NCI-H128 (cell line): Measurements from ENCODE around the gene SLC41A3.
"Not testable (repeated sequence)": the region's sequence is repeated elsewhere in the genome, so short reads cannot be mapped to it uniquely, and the experiment has no call there.

ENCODE experiments used
- DNase-seq: peaks from one replicate; lab custom pipeline; 2025; ENCODE audit not compliant: unreplicated experiment; lab: John Stamatoyannopoulos, UW

Gene SLC41A3

DNA sequence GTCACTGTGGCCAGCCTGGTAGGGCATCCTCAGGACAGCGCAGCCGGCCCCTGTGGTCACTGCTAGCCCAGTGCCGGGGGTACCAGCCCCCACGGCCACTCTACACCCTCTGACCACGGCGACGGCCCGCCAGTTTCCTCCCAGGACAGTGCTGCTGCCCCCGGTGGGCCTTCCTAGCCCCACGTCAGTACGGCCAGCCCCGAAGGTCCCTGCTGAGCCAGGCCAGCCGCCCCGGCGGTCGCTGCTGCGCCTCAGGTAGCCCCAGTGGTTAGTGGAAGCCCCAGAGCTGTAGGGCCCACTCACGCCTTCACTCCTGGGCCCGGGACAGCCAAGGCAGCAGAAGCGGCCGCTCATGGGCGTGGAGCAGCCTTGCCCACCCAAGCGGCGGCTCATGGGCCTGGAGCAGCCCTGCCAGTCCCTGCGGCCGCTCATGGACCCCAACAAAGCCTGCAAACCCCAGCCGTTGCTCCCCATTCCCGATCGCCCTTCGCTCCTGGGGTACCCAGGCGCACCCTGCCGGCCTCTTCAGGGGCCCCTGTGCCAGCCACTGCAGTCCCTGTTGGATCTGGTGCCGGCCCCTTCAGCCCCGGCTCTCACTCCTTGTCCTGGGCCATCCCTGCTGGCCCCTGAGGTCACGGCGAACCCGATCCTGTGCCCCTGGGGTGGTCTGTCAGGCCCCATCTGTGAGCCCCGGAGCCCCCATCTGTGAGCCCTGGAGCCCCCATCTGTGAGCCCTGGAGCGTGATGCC is 124.4 kb downstream of the SLC41A3 start:
- DNase-seq = no peak

DNA sequence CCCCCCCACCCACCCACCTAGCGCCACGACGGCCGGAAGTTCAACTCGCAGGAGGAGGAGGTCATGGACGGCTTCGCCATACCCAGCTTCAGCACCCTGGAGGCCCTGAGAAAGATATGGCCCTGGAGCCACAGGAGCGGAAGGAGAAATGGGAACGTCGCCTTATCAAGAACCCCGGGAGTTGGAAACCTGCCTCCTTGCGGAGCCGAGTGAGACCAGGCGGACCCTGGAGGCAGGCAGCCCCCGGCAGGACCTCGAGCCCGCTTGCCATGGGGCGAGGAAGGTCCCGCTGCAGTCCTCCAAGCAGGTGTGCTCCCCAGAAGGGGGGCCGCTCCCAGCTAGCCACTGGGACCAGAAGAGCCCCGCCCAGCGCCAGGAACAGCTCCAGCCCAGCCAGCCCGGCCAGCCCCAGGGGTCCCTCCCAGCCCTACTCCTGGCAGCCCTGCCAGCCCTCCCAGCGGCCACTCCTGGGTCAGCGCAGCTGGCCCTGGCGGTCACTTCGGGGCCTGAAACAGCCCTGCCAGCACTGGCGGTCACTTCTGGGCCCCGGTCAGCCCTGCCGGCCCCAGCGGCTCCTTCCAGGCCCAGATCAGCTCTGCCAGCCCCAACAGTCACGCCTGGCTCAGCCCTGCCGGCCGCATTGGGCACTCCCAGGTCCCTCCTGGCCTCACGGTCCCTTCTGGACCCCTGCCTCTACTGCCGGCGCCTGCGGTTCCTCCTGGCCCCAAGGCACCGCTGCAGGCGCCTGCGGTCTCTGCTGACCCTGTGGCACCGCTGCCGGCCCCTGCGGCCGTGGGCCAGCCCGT is 125.2 kb downstream of the SLC41A3 start:
- no peak for DNase-seq

DNA sequence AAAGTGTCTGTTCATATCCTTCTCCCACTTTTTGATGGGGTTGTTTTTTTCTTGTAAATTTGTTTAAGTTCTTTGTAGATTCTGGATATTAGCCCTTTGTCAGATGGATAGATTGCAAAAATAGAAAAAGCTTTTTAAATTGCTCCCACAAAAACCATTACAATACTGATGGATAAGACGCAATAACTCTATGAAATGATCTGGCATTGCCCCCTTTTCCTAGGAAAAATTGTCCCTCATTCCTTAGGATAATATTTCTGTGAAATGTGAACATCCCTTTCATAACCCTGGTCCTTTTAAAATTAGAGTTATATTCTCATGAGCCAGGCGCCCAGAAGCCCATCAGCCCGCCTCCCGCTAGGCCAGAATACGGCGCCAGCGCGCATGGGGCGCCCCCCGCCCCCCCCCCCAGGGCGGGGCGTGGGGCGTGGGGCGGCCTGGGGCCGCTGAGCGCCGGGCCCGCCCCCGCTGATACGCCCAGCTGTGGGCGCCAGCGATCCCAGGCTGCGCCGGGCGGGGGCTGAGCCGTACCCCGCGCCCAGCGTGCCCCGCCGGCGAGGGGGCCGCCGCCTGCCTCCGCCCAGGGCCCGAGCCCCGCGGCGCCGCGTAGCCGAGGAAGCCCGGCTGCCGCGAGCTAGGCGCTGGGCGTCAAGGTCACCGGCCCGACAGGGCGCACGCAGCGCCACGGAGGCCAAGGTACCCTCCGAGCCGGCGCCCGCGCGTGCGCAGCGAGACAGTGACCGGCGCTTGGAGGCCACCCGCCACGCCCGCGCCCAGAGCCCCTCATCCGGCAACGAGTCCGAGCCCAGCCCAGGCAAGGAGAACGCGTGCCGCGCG is 126.0 kb downstream of the SLC41A3 start:
- no peak for DNase-seq

DNA sequence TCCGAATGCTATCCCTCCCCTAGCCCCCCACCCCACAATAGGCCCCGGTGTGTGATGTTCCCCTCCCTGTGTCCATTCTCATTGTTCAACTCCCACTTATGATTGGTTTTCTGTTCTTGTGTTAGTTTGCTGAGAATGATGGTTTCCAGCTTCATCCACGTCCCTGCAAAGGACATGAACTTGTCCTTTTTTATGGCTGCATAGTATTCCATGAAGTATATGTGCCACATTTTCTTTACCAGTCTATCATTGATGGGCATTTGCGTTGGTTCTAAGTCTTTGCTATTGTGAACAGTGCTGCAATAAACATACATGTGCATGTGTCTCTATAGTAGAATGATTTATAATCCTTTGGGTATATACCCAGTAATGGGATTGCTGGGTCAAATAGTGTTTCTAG is 126.9 kb downstream of the SLC41A3 start:
- DNase-seq = not testable (repeated sequence)
